ENCODE measurements around the gene FTO. TPM values are rescaled to one million over a fixed set of nuclear protein-coding genes. Genes with fewer than 3 reads are reported as not detected.

FTO gene
- total RNA-seq, 1 experiment from 2014 or later, result 57.4 TPM

DNA sequence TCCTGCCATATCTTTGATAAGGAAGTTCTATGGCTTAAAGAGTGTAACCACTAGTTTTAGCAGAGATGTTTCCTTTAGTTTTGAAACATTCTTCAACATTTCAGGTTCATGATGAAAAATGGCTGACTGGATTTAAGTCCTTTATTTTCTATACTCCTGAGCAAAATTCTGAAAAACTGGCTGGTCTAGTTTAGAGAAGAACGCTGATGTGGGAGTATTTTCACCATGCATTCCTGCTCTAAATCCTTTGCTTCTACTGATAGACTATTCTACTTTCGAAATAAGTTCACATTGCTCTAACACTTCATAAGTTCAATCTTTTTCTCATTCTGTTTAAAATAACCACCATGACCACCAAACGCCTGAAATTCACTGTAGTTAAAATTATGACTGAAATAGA lies 281.9 kb downstream of the FTO start:
- ChIA-PET CTCF (interaction anchor here (1.3 to 1.7 kb wide), 2 partner anchors 78 to 436 kb away, joined by 3 to 5 read pairs; no protein-coding TSS in a partner anchor), POLR2A (interaction anchor here (0.6 kb wide), 1 partner anchor 9 kb away, joined by 5 read pairs; no protein-coding TSS in a partner anchor)
- no peak for DNase-seq (ENCODE audit: low spot score)
- no peak for ATAC-seq
- no peak for TF ChIP-seq FOXJ3 (CRISPR knock-in tag; IDR thresholded peaks at IDR 0.05; ENCODE audit: borderline replicate concordance)
- peaks cover 24% of the 10 kb centered on the region for H3K4me1 Mint-ChIP-seq
- H3K9me3 Mint-ChIP-seq, result no peaks in the 10 kb centered on the region
- no peaks in the 10 kb centered on the region for H3K27me3 Mint-ChIP-seq (ENCODE audit: low read depth)
- H3K36me3 Mint-ChIP-seq, result no peaks in the 10 kb centered on the region
- no peak overlapping the region for H3K27ac Mint-ChIP-seq
- H3K4me3 Mint-ChIP-seq, result no peak overlapping the region

DNA sequence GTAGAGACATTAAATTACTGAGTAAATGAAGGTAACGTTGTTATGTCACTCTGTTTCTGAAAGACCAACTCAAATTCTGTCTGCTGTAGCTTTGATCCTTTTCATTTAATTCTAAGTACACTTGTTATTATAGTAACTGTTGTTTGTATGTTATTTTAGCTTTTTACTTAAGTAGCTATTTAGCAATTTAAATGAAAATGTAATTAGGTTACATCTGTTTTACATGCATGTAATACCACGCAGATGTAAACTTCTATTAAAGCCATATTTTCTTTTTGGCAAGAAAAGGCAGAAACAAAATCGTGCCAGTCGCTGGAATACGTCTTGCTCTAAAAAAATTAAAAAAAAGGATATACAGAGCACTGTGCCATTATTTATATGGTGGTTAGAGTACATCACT lies 282.8 kb downstream of the FTO start:
- no peak for ATAC-seq
- no peak for TF ChIP-seq MXD4 (CRISPR knock-in tag; IDR thresholded peaks at IDR 0.05; ENCODE audit: borderline replicate concordance)
- no peak for TF ChIP-seq FOXJ3 (CRISPR knock-in tag; IDR thresholded peaks at IDR 0.05; ENCODE audit: borderline replicate concordance)
- TF ChIP-seq, protein P1, sequence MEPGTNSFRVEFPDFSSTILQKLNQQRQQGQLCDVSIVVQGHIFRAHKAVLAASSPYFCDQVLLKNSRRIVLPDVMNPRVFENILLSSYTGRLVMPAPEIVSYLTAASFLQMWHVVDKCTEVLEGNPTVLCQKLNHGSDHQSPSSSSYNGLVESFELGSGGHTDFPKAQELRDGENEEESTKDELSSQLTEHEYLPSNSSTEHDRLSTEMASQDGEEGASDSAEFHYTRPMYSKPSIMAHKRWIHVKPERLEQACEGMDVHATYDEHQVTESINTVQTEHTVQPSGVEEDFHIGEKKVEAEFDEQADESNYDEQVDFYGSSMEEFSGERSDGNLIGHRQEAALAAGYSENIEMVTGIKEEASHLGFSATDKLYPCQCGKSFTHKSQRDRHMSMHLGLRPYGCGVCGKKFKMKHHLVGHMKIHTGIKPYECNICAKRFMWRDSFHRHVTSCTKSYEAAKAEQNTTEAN (CRISPR knock-in tag; IDR thresholded peaks at IDR 0.05), result no peak
- TF ChIP-seq, protein P2, sequence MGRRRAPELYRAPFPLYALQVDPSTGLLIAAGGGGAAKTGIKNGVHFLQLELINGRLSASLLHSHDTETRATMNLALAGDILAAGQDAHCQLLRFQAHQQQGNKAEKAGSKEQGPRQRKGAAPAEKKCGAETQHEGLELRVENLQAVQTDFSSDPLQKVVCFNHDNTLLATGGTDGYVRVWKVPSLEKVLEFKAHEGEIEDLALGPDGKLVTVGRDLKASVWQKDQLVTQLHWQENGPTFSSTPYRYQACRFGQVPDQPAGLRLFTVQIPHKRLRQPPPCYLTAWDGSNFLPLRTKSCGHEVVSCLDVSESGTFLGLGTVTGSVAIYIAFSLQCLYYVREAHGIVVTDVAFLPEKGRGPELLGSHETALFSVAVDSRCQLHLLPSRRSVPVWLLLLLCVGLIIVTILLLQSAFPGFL (CRISPR knock-in tag; IDR thresholded peaks at IDR 0.05; ENCODE audit: borderline replicate concordance), result no peak
- TF ChIP-seq, protein P3, sequence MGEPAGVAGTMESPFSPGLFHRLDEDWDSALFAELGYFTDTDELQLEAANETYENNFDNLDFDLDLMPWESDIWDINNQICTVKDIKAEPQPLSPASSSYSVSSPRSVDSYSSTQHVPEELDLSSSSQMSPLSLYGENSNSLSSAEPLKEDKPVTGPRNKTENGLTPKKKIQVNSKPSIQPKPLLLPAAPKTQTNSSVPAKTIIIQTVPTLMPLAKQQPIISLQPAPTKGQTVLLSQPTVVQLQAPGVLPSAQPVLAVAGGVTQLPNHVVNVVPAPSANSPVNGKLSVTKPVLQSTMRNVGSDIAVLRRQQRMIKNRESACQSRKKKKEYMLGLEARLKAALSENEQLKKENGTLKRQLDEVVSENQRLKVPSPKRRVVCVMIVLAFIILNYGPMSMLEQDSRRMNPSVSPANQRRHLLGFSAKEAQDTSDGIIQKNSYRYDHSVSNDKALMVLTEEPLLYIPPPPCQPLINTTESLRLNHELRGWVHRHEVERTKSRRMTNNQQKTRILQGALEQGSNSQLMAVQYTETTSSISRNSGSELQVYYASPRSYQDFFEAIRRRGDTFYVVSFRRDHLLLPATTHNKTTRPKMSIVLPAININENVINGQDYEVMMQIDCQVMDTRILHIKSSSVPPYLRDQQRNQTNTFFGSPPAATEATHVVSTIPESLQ (CRISPR knock-in tag; IDR thresholded peaks at IDR 0.05), result no peak
- TF ChIP-seq TEAD1 (CRISPR knock-in tag; IDR thresholded peaks at IDR 0.05), result no peak
- TF ChIP-seq, protein P4, sequence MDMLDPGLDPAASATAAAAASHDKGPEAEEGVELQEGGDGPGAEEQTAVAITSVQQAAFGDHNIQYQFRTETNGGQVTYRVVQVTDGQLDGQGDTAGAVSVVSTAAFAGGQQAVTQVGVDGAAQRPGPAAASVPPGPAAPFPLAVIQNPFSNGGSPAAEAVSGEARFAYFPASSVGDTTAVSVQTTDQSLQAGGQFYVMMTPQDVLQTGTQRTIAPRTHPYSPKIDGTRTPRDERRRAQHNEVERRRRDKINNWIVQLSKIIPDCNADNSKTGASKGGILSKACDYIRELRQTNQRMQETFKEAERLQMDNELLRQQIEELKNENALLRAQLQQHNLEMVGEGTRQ (CRISPR knock-in tag; IDR thresholded peaks at IDR 0.05), result no peak
- TF ChIP-seq CBFB (CRISPR knock-in tag; IDR thresholded peaks at IDR 0.05; ENCODE audit: low read depth), result no peak
- TF ChIP-seq TCF7 (CRISPR knock-in tag; IDR thresholded peaks at IDR 0.05; ENCODE audit: low read depth), result no peak
- no peak for TF ChIP-seq MYBL2 (CRISPR knock-in tag; IDR thresholded peaks at IDR 0.05)
- TF ChIP-seq, protein P5, sequence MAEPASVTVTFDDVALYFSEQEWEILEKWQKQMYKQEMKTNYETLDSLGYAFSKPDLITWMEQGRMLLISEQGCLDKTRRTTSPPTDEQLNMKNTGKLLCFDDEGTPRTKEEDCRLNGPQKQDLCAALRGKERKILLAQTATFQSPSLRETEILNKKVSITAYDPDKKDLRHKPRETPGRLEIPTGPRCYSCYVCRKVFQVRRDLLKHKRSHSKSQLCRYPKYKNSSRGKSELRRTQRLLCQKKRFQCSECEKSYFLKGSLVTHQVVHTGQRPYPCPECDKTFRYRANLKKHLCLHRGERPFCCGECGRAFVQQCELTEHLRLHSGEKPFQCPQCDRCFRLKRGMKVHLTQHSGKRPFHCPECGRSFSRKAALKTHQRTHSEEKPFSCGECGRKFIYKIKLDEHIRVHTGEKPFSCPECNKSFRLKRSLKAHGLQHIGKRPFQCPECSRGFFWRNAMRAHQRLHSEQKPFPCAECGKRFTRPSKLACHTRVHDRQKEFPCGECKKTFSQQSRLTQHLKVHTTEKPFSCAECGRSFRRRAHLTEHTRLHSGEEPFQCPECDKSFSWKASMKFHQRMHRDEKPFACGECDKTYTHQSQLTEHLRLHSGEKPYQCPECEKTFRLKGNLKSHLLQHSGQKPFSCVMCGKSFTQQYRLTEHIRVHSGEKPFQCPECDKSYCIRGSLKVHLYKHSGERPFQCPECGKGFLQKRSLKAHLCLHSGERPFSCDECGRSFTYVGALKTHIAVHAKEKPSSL (CRISPR knock-in tag; conservative IDR thresholded peaks at IDR 0.05), result no peak
- TF ChIP-seq, protein P6, sequence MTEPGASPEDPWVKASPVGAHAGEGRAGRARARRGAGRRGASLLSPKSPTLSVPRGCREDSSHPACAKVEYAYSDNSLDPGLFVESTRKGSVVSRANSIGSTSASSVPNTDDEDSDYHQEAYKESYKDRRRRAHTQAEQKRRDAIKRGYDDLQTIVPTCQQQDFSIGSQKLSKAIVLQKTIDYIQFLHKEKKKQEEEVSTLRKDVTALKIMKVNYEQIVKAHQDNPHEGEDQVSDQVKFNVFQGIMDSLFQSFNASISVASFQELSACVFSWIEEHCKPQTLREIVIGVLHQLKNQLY (CRISPR knock-in tag; IDR thresholded peaks at IDR 0.05), result no peak
- no peak for TF ChIP-seq ZNF416 (CRISPR knock-in tag; IDR thresholded peaks at IDR 0.05)
- no peak for TF ChIP-seq CREM (CRISPR knock-in tag; IDR thresholded peaks at IDR 0.05)
- TF ChIP-seq, protein P7, sequence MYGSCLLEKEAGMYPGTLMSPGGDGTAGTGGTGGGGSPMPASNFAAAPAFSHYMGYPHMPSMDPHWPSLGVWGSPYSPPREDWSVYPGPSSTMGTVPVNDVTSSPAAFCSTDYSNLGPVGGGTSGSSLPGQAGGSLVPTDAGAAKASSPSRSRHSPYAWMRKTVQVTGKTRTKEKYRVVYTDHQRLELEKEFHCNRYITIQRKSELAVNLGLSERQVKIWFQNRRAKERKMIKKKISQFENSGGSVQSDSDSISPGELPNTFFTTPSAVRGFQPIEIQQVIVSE (CRISPR knock-in tag; IDR thresholded peaks at IDR 0.05; ENCODE audit: borderline replicate concordance), result no peak
- Mint-ChIP-seq H3K36me3 (no peaks in the 10 kb centered on the region), H3K9me3 (no peaks in the 10 kb centered on the region), H3K4me3 (no peak overlapping the region), H3K27ac (no peak overlapping the region), H3K4me1 (peaks cover 34% of the 10 kb centered on the region), H3K27me3 (ENCODE audit: low read depth) (no peaks in the 10 kb centered on the region)
- CTCF ChIA-PET, result interaction anchor here (1.3 to 1.7 kb wide), 2 partner anchors 77 to 437 kb away, joined by 3 to 5 read pairs; no protein-coding TSS in a partner anchor
- POLR2A ChIA-PET, result no interaction called here
- DNase-seq (ENCODE audit: low spot score), result no peak
